T1000 (cell line): Measurements from ENCODE around the gene SOX5.

ENCODE experiments used
- DNase-seq: peaks from one replicate; lab custom pipeline; 2025; ENCODE audit warnings: mixed read lengths; lab: John Stamatoyannopoulos, UW

The SOX5 gene

DNA sequence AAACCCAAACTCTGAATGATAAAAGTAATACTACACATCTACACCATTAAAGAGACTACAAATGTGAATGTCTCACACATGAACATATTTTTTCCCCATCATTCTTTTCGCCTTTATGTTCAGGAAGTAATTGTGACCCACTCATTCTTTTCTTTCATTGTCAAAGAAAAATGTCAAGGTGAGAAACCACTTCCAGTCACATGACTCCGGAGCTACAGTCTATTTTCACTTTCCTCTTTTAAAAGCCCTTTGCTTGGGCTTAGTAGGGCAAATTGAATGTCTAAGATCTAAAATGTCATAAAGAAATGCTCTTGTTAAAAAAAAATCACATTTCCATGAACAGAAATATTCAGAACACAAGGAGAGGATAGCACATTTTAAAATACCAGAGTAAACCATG lies 461.3 kb downstream of the SOX5 start:
- no peak for DNase-seq

DNA sequence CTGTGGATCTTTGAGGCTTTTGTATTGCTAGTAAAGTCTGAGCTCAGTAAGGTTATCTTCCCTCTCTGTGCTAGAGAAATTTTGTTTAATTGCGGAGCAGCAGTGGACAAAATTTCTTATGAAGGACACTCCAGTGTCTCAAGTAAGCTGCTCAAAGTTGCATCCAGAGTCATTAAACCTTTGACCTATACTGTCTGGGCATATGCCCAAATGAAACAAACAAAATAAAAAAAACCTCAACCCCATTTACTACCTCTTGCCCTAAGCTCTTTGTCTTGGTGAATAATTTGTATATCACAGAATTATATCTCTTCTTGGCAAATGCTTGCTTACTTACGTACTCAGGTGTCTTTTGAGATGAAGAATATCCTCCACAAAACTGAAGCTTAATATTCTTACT lies 465.2 kb downstream of the SOX5 start:
- DNase-seq: no peak

GRCh38 chr12:23482571-23482970 lies 466.9 kb downstream of the SOX5 start:
- no peak for DNase-seq
